Suprapubic skin (tissue), 4 donors: ENCODE measurements around the gene DGKB. TPM values are rescaled to one million over a fixed set of nuclear protein-coding genes. Genes with fewer than 3 reads are reported as not detected.

Source experiments
- DNase-seq, 2 donors: peaks; one replicate each; pipeline ENCODE4 v3.0.0-alpha.2; 2019; ENCODE audit warnings: low spot score in 2 of 2
- H3K27ac ChIP-seq: fragments of 200-600 bp; sonication (generic); one replicate; pipeline ENCODE4 v1.5.1; 2019
- H3K27me3 ChIP-seq: fragments of 200-600 bp; sonication (generic); one replicate; pipeline ENCODE4 v1.5.1; 2019
- H3K36me3 ChIP-seq: fragments of 200-600 bp; sonication (generic); one replicate; pipeline ENCODE4 v1.5.1; 2019
- H3K4me1 ChIP-seq: fragments of 200-600 bp; sonication (generic); one replicate; pipeline ENCODE4 v1.5.1; 2019
- H3K4me3 ChIP-seq: fragments of 200-600 bp; sonication (generic); one replicate; pipeline ENCODE4 v1.5.1; 2019; ENCODE audit warnings: mild to moderate bottlenecking
- H3K9me3 ChIP-seq: fragments of 200-600 bp; sonication (generic); one replicate; pipeline ENCODE4 v1.5.1; 2019
- CTCF ChIP-seq, 2 donors: fragments of 200-600 bp in 1 of 2; fragments of 450-650 bp in 1 of 2; sonication (generic) in 1 of 2; IDR thresholded peaks; one replicate each; pipeline ENCODE4 v1.5.1; 2016 to 2019; ENCODE audit warnings: antibody characterized with exemption in 2 of 2, mild to moderate bottlenecking in 1 of 2, moderate library complexity in 1 of 2
- EP300 ChIP-seq: sonication (generic); formaldehyde crosslinking; IDR thresholded peaks from one replicate; pipeline ENCODE4 v1.6.1; 2017; ENCODE audit warnings: antibody characterized with exemption
- POLR2A ChIP-seq, 2 donors: fragments of 450-650 bp; IDR thresholded peaks; one replicate each; pipeline ENCODE4 v1.6.1; 2017; ENCODE audit warnings: antibody characterized with exemption in 2 of 2, mild to moderate bottlenecking in 2 of 2, moderate library complexity in 2 of 2
- POLR2AphosphoS5 ChIP-seq, 3 donors: sonication (generic); formaldehyde crosslinking; IDR thresholded peaks; one replicate each; pipeline ENCODE4 v1.6.1; 2017; ENCODE audit warnings: antibody characterized with exemption in 3 of 3
- WGBS: methylation state at CpG from one replicate; pipeline ENCODE4 v1.1.5; 2018; 5-methylcytosine and 5-hydroxymethylcytosine counted together
- total RNA-seq, 4 donors: library from RNA; depleted of rRNA; stranded (reverse); fragments of >200 nt; gene quantifications; one replicate each; pipeline ENCODE4 v1.1.0, GENCODE V29; 2016

Gene DGKB
- total RNA-seq, 4 donors from 2014 or later = 0.17 to 0.30 TPM; not detected in 2

- no peak for DNase-seq
- Histone ChIP-seq H3K4me3 (no peak overlapping the region), H3K27me3 (no peaks in the 10 kb centered on the region), H3K36me3 (no peaks in the 10 kb centered on the region), H3K27ac (no peak overlapping the region), H3K4me1 (no peaks in the 10 kb centered on the region), H3K9me3 (no peaks in the 10 kb centered on the region)
- TF ChIP-seq EP300 (no peak), POLR2A (IDR thresholded peaks at IDR 0.05) (no peak), CTCF (IDR thresholded peaks at IDR 0.05) (no peak), POLR2AphosphoS5 (IDR thresholded peaks at IDR 0.05) (no peak)
- WGBS = 89% methylated on average over 3 of the region's 3 CpGs
Observed at GRCh38 chr7:14104861-14105260, 797.7 kb downstream of the DGKB start.

- 90% methylated on average over 1 of the region's 1 CpG for WGBS
- no peak overlapping the region for H3K27ac ChIP-seq
- H3K4me1 ChIP-seq = no peaks in the 10 kb centered on the region
- no peak for DNase-seq
- no peak overlapping the region for H3K4me3 ChIP-seq
- no peaks in the 10 kb centered on the region for H3K36me3 ChIP-seq
- H3K9me3 ChIP-seq = no peaks in the 10 kb centered on the region
- no peaks in the 10 kb centered on the region for H3K27me3 ChIP-seq
- TF ChIP-seq POLR2AphosphoS5 (IDR thresholded peaks at IDR 0.05) = no peak
- no peak for TF ChIP-seq EP300
- TF ChIP-seq CTCF (IDR thresholded peaks at IDR 0.05) = no peak
- TF ChIP-seq POLR2A (IDR thresholded peaks at IDR 0.05) = no peak
Observed at GRCh38 chr7:14096159-14096558, 806.4 kb downstream of the DGKB start.

GRCh38 chr7:14095233-14095950, 807.2 kb downstream of the DGKB start:
- no peaks in the 10 kb centered on the region for H3K36me3 ChIP-seq
- H3K4me3 ChIP-seq = no peak overlapping the region
- no peak for DNase-seq
- TF ChIP-seq POLR2A (IDR thresholded peaks at IDR 0.05) (no peak), POLR2AphosphoS5 (IDR thresholded peaks at IDR 0.05) (no peak), EP300 (no peak), CTCF (IDR thresholded peaks at IDR 0.05) (no peak)
- WGBS = 56% methylated on average over 4 of the region's 4 CpGs
- H3K4me1 ChIP-seq = no peaks in the 10 kb centered on the region
- H3K9me3 ChIP-seq = no peaks in the 10 kb centered on the region
- no peak overlapping the region for H3K27ac ChIP-seq
- H3K27me3 ChIP-seq = no peaks in the 10 kb centered on the region
